Ammon's horn (tissue), 1 donor: ENCODE results near the gene CNNM2.

Experiments used
- DNase-seq: peaks from one replicate; pipeline ENCODE4 v3.0.0-alpha.2; 2016; ENCODE audit warnings: low spot score

CNNM2 gene

GRCh38 chr10:102917962-102918816, at the start of gene CNNM2:
TSS of gene CNNM2 (plus strand) at chr10:102918294. CDS start at chr10:102918481, 187 bp downstream.
- DNase-seq, result peak; percentile 100

DNA sequence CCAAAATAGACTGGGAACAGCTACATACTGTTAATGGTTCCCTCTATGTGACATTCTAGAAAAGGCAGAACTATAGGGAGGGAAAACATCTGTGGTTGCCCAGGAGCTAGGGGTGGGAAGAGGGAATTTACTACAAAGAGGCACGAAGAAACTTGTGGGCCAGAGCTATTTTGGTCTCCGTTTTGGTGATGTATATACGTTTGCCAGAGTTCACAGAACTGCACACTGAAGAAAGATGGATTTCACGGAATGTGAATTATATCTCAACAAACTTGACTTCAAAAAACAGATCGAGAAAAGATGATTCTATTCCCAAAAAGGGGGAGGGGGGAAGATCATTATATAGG, 49.2 kb upstream of the CNNM2 start:
- no peak for DNase-seq

DNA sequence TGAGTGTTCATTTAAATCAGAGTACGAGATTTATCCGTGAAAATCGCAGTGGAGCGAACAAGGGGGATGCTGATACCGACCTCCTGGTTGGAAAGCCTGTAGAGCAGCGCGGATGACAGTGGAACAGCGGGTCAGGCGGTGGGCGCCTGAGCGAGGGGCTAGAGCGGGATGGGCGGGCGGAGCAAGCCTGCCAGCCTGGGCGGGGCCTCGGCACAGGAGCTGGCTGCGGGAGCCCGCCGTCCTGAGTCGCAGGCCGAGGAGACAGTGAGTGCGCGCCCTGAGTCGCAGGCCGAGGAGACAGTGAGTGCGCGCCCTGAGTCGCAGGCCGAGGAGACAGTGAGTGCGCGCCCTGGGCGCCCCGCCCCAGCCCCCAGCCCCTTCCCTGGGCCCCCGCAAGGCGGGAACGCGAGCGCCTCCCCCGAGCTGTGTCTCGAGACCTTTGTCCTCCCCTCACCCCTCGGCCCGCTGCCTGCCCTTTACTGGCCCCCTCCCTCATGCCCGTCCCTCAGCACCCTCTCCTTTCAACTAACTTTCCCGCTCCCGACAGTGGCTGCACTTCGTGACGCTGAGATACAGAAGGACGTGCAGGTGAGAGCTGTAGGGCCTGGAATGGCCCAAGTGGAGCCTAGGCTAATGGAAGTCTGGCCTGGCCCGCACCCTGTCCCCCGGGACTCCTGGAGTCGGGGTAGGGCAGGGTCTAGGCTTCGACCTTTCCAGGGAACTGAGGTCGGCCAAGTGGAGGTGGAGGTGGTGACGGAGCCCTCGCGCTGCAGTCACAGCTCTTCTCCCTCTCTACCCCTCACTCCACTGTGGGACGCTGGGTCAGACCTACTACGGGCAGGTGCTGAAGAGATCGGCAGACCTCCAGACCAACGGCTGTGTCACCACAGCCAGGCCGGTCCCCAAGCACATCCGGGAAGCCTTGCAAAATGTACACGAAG, 48.6 kb upstream of the CNNM2 start, which contains the start of gene AS3MT:
AS3MT (plus strand) TSS at position 213 of the 941 bp plus-strand sequence; CDS start at position 336, 123 bp downstream.
- DNase-seq, result peak; percentile 21

DNA sequence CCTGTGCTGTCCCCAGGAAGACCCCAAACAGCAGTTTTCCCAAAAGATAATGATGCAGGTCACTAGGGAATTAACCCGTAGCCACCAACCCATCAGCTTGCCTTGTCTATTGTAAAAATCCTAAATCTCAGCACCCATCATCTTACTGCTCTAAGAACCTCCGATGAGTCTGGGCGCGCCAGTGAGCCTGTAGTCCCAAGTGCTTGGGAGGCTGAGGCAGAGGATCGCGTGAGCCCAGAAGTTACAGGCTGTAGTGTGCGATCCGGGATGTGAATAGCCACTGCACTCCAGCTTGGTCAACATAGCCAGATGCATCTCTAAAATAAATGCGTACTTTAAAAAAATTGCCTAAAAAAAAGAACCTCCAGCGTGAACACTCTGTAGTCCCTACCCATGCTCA, 47.9 kb upstream of the CNNM2 start:
- no peak for DNase-seq

DNA sequence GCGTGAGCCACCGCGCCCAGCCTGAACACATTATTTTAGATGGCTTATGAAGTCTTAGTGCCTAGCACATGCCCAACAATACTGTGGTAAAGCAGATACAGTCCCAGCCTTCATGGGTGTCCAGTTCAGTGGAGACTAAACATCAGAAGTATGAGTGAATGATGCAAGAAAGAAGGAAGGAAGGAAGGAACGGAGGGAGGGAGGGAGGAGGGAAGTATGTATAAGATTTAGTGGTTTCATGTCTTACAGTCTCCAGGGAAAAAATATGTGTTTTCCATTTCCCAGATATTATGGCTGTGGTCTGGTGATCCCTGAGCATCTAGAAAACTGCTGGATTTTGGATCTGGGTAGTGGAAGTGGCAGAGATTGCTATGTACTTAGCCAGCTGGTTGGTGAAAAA, 45.9 kb upstream of the CNNM2 start:
- no peak for DNase-seq

- DNase-seq, result no peak
These were observed 41.3 kb upstream of the CNNM2 start for GRCh38 chr10:102876747-102877153.

- no peak for DNase-seq
These were observed 39.5 kb upstream of the CNNM2 start for GRCh38 chr10:102878629-102879028.

DNA sequence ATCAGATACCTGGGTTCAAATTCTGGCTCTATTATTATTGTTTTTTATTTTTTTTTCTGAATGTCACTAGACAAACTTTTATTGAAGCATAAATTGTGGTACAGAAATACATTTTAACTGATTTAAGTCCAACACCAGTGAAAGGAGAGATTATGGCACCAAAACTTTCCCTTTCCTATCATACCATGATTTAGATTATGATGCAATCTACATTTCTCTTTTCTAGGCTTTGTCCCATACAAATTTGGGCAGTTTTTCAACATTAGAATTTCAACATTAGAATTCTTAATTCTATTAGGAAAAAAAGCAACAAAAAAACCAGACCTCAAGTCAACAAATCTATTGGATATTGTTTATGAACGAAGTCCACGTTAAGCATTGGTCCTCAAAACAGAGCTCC, 37.8 kb upstream of the CNNM2 start:
- no peak for DNase-seq

- DNase-seq, result no peak
These were observed 30.0 kb upstream of the CNNM2 start for GRCh38 chr10:102888048-102888447.

- no peak for DNase-seq
These were observed 23.5 kb upstream of the CNNM2 start for GRCh38 chr10:102894466-102895213.

DNA sequence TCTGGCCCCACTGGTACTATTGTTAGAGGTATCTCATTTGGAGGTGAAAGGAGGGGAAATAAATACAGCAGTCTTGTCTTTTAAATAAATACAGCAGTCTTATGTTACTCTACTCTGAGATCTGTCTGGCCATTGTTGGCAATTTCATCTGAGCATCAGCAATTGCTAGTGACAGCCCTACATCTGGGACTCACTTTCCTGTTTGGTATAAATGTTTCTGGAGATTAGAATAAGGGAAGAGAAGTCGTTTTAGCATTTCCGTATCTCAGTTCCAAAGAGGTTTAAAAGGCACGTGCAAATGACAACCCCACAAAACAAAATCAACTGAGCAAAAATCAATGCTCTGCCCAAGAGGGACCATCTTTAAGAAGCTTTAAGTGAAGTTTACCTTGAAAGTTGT, 18.1 kb upstream of the CNNM2 start:
- no peak for DNase-seq

- no peak for DNase-seq
These were observed 13.7 kb upstream of the CNNM2 start for GRCh38 chr10:102904346-102904745.

- no peak for DNase-seq
These were observed 11.6 kb upstream of the CNNM2 start for GRCh38 chr10:102906507-102906906.

GRCh38 chr10:102914781-102915180, 3.3 kb upstream of the CNNM2 start:
- no peak for DNase-seq

- DNase-seq, result no peak
These were observed 1.9 kb upstream of the CNNM2 start for GRCh38 chr10:102916173-102916572.

DNA sequence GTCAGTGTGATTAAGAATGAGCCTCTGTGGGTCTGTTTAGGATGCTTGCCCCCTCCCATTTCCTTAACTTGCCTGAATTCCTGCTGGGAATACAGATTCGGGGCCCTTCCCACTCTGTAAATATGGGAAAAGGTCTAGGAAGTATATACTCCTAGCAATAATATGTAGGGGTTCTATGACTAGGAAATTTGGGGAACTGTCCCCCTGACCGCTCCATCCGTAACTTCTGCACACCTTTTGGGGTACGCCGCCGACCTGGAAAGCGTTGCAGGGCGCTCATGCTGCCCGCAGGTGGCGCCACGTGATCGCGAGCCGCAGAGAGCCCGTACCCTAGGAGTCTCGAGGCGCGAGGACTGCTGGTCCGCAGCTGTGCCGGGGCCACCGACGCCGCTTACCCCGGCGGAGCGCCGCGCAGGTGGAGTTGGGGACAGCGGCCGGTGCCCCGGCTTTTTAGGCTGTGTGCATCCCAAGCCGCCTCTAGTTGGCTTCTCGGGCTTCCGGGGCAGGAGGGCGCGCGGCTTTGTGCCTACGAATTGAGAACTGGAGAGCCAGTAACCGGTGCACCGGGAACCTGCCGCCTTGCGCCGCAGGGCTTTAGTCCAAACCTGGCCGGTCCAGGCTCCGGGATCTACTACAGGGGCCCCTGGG, 656 bp upstream of the CNNM2 start:
- peak; percentile 89 for DNase-seq

DNA sequence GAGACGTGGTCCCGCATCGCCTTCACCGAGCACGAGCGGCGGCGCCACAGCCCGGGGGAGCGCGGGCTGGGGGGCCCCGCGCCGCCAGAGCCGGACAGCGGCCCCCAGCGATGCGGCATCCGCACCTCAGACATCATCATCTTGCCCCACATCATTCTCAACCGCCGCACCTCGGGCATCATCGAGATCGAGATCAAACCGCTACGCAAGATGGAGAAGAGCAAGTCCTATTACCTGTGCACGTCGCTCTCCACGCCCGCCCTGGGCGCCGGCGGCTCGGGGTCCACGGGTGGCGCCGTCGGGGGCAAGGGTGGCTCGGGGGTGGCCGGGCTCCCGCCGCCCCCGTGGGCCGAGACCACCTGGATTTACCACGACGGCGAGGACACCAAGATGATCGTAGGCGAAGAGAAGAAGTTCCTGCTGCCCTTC, 737 bp downstream of the CNNM2 start:
- DNase-seq, result no peak

DNA sequence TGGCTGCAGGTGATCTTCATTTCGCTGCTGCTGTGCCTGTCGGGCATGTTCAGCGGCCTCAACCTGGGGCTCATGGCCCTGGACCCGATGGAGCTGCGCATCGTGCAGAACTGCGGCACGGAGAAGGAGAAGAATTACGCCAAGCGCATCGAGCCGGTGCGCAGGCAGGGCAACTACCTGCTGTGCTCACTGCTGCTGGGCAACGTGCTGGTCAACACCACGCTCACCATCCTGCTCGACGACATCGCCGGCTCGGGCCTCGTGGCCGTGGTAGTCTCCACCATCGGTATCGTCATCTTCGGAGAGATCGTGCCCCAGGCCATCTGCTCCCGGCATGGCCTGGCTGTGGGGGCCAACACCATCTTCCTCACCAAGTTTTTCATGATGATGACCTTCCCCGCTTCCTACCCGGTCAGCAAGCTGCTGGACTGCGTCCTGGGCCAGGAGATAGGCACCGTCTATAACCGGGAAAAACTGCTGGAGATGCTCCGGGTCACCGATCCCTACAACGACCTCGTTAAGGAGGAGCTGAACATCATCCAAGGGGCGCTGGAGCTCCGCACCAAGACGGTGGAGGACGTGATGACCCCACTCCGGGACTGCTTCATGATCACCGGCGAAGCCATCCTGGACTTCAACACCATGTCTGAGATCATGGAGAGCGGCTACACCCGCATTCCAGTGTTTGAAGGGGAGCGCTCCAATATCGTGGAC, 1.3 kb downstream of the CNNM2 start:
- peak; percentile 23 for DNase-seq

GRCh38 chr10:102919992-102920739, 2.1 kb downstream of the CNNM2 start:
- DNase-seq, result no peak

DNA sequence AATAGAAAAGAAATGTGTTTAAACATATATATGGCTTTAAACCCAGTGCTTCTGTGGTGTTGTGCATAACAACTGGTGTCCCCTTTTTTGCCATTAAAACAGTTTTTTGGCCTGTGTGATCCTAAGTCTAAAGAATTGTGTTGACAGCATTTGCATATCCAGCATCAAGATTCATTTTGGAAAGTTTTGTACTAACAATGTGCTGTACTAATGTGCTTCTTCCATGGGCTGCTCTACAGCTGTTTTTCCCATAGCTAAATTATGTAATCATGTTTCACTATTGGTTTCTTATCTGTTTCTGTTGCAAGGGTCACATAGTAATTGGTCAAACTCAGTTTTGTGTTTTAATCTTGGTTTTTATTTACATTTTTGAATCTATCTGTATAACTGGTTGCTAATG, 5.5 kb downstream of the CNNM2 start:
- DNase-seq, result no peak
